ENCODE results near the gene SUPT16H. TPM values are rescaled to one million over a fixed set of nuclear protein-coding genes. Genes with fewer than 3 reads are reported as not detected.

SUPT16H gene
- total and polyA plus RNA-seq, 2 of the 8 experiments (the other 6 are each of a cell fraction or from before 2014, with no cell fraction given), result 138 to 201 TPM

GRCh38 chr14:21379338-21379737 is 4.5 kb downstream of the SUPT16H start:
- no peak overlapping the region for H3K4me3 ChIP-seq (ENCODE audit: extremely low read depth in 1 of 4, insufficient read depth in 2 of 4, low read depth in 3 of 4, low read length in 4 of 4)
- H4K5ac ChIP-seq (ENCODE audit: insufficient read length, low read depth, low read length), result no peak overlapping the region
- CTCF ChIA-PET (ENCODE audit: partially characterized antibody), result interaction anchor here (1.2 kb wide), 1 partner anchor 71 kb away, joined by 4 read pairs; no protein-coding TSS in a partner anchor
- no peak overlapping the region for H3K14ac ChIP-seq (ENCODE audit: insufficient read length)
- H3K27me3 ChIP-seq (replicated peaks in 1 of 4; ENCODE audit: control insufficient read depth in 3 of 4, extremely low read depth in 1 of 4, insufficient read depth in 3 of 4, low read length in 3 of 4), result no peaks in the 10 kb centered on the region
- H4K91ac ChIP-seq (replicated peaks; ENCODE audit: insufficient read length, low read length), result no peak overlapping the region
- H4K8ac ChIP-seq (ENCODE audit: extremely low read depth, insufficient read depth, low read length), result no peak overlapping the region
- H2BK5ac ChIP-seq (ENCODE audit: low read depth, low read length), result no peak overlapping the region
- H3K36me3 ChIP-seq (ENCODE audit: control insufficient read depth in 2 of 4, insufficient read depth in 4 of 4, low read length in 3 of 4), result peaks cover 0 to 26% (median 0%) of the 10 kb centered on the region in 4 experiments; a peak in 1 of 8 replicates
- H2AFZ ChIP-seq (ENCODE audit: low read length), result no peak overlapping the region
- H3K56ac ChIP-seq (replicated peaks; ENCODE audit: insufficient read length, low read depth, low read length), result no peak overlapping the region
- no peak overlapping the region for H2BK120ac ChIP-seq (replicated peaks; ENCODE audit: low read depth, low read length)
- 95% methylated on average over 6 of the region's 6 CpGs; no CpG with 5 or more reads in 1 of the 2 experiments for WGBS, 2 experiments (ENCODE audit: extremely low coverage in 1 of 2, insufficient coverage in 1 of 2, insufficient read length in 1 of 2, insufficient replicate concordance in 2 of 2, low coverage in 1 of 2, low lambda C conversion rate in 2 of 2, missing lambda C conversion rate in 1 of 2)
- H3K4me1 ChIP-seq (replicated peaks in 1 of 4; ENCODE audit: control insufficient read depth in 3 of 4, insufficient read depth in 4 of 4, low read length in 3 of 4), result peaks cover 0 to 3% (median 0%) of the 10 kb centered on the region in 4 experiments; a peak in 3 of 7 replicates
- DNase-seq (ENCODE audit: low read depth in 1 of 2, low spot score in 2 of 2), result no peak
- no peak overlapping the region for H3K27ac ChIP-seq (ENCODE audit: low read depth, low read length)
- H3K18ac ChIP-seq (ENCODE audit: extremely low read depth, low read length), result no peak overlapping the region
- H2BK20ac ChIP-seq (ENCODE audit: low read length), result no peak overlapping the region
- H4K20me1 ChIP-seq (replicated peaks in 1 of 2; ENCODE audit: control insufficient read depth in 1 of 2, insufficient read depth in 2 of 2, low read length in 2 of 2), result peaks cover 3 to 9% of the 10 kb centered on the region in 2 experiments
- H3K4ac ChIP-seq (replicated peaks; ENCODE audit: insufficient read length, low read depth, low read length), result no peak overlapping the region
- no peak overlapping the region for H2BK15ac ChIP-seq (ENCODE audit: low read length)
- H3K4me2 ChIP-seq (ENCODE audit: insufficient read depth in 1 of 2, low read depth in 2 of 2, low read length in 2 of 2), result no peak overlapping the region
- TF ChIP-seq TBP (IDR thresholded peaks at IDR 0.05; ENCODE audit: low read depth, low read length), result no peak
- TF ChIP-seq MAFK (IDR thresholded peaks at IDR 0.05; ENCODE audit: low read depth, low read length), result peak; percentile 92
- H3K9ac ChIP-seq (replicated peaks in 1 of 4; ENCODE audit: extremely low read depth in 1 of 4, low read depth in 3 of 4, low read length in 3 of 4), result no peak overlapping the region
- peaks cover 3% of the 10 kb centered on the region; the same call in 1 of the 2 replicates for H3K79me1 ChIP-seq (ENCODE audit: low read depth, low read length)
- no peak overlapping the region for H3K23ac ChIP-seq (ENCODE audit: insufficient read length)
- peaks cover 4% of the 10 kb centered on the region; the same call in 1 of the 2 replicates for H3K23me2 ChIP-seq (ENCODE audit: low read depth, low read length)
- H3K79me2 ChIP-seq (ENCODE audit: control insufficient read depth in 1 of 2, insufficient read depth in 2 of 2, low read length in 2 of 2), result peaks cover 18 to 94% of the 10 kb centered on the region in 2 experiments
- no peak overlapping the region for H2BK12ac ChIP-seq (ENCODE audit: low read depth, low read length)
- H3K9me3 ChIP-seq (ENCODE audit: insufficient read depth in 2 of 2, low read depth in 1 of 2, low read length in 1 of 2), result no peaks in the 10 kb centered on the region
- H2AK5ac ChIP-seq (ENCODE audit: low read depth, low read length), result no peak overlapping the region
- POLR2A ChIA-PET (ENCODE audit: partially characterized antibody), result interaction anchor here (1.2 to 1.7 kb wide), 3 partner anchors 10 to 50 kb away, joined by 3 to 4 read pairs (median 4); no protein-coding TSS in a partner anchor
- no peak for FAIRE-seq
